Kidney tubule cell (primary cell): ENCODE data around the gene MAPT.
"Not testable (repeated sequence)": the region's sequence is repeated elsewhere in the genome, so short reads cannot be mapped to it uniquely, and the experiment has no call there.

Experiments used
- DNase-seq: peaks from one replicate; pipeline ENCODE4 v3.0.0-alpha.2; 2018; ENCODE audit warnings: low spot score

MAPT gene

GRCh38 chr17:45992904-45993303 lies 98.5 kb downstream of the MAPT start:
- DNase-seq = no peak

GRCh38 chr17:45993962-45994627 lies 99.7 kb downstream of the MAPT start:
- no peak for DNase-seq

- no peak for DNase-seq
These were observed 100.6 kb downstream of the MAPT start for GRCh38 chr17:45994987-45995386.

DNA sequence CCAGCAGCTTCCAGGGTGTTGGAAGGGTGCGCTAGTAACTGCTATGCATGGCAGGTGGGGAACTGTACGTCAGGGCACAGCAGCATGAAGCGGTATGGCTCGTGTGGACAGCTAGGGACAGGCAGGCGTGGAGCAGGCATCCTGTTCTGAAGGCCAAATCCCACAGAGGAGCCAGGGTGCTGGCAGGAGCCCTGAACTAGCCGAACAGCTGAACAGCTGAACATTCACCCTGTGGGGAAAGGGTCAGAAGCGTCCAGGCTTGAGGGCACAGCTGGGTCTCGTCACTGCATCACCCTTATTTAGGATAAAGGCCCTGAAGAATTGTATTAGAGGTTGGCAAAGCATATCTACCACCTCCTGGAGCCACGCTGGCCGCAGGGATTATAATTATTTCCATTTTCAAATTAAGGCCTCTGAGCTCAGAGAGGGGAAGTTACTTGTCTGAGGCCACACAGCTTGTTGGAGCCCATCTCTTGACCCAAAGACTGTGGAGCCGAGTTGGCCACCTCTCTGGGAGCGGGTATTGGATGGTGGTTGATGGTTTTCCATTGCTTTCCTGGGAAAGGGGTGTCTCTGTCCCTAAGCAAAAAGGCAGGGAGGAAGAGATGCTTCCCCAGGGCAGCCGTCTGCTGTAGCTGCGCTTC lies 101.4 kb downstream of the MAPT start:
- no peak for DNase-seq

DNA sequence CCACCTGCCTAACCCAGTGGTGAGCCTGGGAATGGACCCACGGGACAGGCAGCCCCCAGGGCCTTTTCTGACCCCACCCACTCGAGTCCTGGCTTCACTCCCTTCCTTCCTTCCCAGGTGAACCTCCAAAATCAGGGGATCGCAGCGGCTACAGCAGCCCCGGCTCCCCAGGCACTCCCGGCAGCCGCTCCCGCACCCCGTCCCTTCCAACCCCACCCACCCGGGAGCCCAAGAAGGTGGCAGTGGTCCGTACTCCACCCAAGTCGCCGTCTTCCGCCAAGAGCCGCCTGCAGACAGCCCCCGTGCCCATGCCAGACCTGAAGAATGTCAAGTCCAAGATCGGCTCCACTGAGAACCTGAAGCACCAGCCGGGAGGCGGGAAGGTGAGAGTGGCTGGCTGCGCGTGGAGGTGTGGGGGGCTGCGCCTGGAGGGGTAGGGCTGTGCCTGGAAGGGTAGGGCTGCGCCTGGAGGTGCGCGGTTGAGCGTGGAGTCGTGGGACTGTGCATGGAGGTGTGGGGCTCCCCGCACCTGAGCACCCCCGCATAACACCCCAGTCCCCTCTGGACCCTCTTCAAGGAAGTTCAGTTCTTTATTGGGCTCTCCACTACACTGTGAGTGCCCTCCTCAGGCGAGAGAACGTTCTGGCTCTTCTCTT lies 102.1 kb downstream of the MAPT start:
- no peak for DNase-seq

GRCh38 chr17:45997166-45997565 lies 102.8 kb downstream of the MAPT start:
- no peak for DNase-seq

DNA sequence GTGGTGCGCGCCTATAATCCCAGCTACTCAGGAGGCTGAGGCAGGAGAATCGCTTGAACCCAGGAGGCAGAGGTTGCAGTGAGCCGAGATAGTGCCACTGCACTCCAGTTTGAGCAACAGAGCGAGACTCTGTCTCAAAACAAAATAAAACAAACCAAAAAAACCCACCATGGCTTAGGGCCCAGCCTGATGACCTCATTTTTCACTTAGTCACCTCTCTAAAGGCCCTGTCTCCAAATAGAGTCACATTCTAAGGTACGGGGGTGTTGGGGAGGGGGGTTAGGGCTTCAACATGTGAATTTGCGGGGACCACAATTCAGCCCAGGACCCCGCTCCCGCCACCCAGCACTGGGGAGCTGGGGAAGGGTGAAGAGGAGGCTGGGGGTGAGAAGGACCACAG lies 103.3 kb downstream of the MAPT start:
- DNase-seq = peak; percentile 17

- no peak for DNase-seq
These were observed 104.9 kb downstream of the MAPT start, which contains the start of gene STH for GRCh38 chr17:45998987-45999899. STH (plus strand) TSS chr17:45999250; CDS start chr17:45999280, 30 bp downstream.

- no peak for DNase-seq
These were observed 105.5 kb downstream of the MAPT start for GRCh38 chr17:45999900-46000290.

DNA sequence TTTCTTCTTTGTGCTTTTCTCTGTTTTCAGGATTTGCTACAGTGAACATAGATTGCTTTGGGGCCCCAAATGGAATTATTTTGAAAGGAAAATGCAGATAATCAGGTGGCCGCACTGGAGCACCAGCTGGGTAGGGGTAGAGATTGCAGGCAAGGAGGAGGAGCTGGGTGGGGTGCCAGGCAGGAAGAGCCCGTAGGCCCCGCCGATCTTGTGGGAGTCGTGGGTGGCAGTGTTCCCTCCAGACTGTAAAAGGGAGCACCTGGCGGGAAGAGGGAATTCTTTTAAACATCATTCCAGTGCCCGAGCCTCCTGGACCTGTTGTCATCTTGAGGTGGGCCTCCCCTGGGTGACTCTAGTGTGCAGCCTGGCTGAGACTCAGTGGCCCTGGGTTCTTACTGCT lies 105.9 kb downstream of the MAPT start:
- DNase-seq = no peak

GRCh38 chr17:46000757-46001156 lies 106.4 kb downstream of the MAPT start:
- no peak for DNase-seq

DNA sequence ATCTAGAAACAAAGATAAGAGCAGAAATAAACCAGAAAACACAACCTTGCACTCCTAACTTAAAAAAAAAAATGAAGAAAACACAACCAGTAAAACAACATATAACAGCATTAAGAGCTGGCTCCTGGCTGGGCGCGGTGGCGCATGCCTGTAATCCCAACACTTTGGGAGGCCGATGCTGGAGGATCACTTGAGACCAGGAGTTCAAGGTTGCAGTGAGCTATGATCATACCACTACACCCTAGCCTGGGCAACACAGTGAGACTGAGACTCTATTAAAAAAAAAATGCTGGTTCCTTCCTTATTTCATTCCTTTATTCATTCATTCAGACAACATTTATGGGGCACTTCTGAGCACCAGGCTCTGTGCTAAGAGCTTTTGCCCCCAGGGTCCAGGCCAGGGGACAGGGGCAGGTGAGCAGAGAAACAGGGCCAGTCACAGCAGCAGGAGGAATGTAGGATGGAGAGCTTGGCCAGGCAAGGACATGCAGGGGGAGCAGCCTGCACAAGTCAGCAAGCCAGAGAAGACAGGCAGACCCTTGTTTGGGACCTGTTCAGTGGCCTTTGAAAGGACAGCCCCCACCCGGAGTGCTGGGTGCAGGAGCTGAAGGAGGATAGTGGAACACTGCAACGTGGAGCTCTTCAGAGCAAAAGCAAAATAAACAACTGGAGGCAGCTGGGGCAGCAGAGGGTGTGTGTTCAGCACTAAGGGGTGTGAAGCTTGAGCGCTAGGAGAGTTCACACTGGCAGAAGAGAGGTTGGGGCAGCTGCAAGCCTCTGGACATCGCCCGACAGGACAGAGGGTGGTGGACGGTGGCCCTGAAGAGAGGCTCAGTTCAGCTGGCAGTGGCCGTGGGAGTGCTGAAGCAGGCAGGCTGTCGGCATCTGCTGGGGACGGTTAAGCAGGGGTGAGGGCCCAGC lies 107.3 kb downstream of the MAPT start:
- no peak for DNase-seq

- peak; percentile 63 for DNase-seq
These were observed 108.1 kb downstream of the MAPT start for GRCh38 chr17:46002311-46002972.

DNA sequence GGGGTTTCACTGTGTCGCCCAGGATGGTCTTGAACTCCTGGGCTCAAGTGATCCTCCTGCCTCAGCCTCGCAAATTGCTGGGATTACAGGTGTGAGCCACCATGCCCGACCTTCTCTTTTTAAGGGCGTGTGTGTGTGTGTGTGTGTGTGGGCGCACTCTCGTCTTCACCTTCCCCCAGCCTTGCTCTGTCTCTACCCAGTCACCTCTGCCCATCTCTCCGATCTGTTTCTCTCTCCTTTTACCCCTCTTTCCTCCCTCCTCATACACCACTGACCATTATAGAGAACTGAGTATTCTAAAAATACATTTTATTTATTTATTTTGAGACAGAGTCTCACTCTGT lies 108.6 kb downstream of the MAPT start:
- DNase-seq = no peak

- DNase-seq = no peak
These were observed 109.8 kb downstream of the MAPT start for GRCh38 chr17:46003907-46004748.

GRCh38 chr17:46006082-46006481 lies 111.7 kb downstream of the MAPT start:
- not testable (repeated sequence) for DNase-seq

GRCh38 chr17:46007461-46007965 lies 113.2 kb downstream of the MAPT start:
- no peak for DNase-seq

DNA sequence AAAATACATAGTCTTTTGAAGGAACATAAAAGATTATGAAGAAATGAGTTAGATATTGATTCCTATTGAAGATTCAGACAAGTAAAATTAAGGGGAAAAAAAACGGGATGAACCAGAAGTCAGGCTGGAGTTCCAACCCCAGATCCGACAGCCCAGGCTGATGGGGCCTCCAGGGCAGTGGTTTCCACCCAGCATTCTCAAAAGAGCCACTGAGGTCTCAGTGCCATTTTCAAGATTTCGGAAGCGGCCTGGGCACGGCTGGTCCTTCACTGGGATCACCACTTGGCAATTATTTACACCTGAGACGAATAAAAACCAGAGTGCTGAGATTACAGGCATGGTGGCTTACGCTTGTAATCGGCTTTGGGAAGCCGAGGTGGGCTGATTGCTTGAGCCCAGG lies 114.2 kb downstream of the MAPT start:
- DNase-seq = no peak
